ENCODE data around the gene VPS13D.

Gene VPS13D, protein sequence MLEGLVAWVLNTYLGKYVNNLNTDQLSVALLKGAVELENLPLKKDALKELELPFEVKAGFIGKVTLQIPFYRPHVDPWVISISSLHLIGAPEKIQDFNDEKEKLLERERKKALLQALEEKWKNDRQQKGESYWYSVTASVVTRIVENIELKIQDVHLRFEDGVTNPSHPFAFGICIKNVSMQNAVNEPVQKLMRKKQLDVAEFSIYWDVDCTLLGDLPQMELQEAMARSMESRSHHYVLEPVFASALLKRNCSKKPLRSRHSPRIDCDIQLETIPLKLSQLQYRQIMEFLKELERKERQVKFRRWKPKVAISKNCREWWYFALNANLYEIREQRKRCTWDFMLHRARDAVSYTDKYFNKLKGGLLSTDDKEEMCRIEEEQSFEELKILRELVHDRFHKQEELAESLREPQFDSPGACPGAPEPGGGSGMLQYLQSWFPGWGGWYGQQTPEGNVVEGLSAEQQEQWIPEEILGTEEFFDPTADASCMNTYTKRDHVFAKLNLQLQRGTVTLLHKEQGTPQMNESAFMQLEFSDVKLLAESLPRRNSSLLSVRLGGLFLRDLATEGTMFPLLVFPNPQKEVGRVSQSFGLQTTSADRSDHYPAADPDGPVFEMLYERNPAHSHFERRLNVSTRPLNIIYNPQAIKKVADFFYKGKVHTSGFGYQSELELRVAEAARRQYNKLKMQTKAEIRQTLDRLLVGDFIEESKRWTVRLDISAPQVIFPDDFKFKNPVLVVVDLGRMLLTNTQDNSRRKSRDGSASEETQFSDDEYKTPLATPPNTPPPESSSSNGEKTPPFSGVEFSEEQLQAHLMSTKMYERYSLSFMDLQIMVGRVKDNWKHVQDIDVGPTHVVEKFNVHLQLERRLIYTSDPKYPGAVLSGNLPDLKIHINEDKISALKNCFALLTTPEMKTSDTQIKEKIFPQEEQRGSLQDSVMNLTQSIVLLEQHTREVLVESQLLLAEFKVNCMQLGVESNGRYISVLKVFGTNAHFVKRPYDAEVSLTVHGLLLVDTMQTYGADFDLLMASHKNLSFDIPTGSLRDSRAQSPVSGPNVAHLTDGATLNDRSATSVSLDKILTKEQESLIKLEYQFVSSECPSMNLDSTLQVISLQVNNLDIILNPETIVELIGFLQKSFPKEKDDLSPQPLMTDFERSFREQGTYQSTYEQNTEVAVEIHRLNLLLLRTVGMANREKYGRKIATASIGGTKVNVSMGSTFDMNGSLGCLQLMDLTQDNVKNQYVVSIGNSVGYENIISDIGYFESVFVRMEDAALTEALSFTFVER (N-terminal part only)

DNA sequence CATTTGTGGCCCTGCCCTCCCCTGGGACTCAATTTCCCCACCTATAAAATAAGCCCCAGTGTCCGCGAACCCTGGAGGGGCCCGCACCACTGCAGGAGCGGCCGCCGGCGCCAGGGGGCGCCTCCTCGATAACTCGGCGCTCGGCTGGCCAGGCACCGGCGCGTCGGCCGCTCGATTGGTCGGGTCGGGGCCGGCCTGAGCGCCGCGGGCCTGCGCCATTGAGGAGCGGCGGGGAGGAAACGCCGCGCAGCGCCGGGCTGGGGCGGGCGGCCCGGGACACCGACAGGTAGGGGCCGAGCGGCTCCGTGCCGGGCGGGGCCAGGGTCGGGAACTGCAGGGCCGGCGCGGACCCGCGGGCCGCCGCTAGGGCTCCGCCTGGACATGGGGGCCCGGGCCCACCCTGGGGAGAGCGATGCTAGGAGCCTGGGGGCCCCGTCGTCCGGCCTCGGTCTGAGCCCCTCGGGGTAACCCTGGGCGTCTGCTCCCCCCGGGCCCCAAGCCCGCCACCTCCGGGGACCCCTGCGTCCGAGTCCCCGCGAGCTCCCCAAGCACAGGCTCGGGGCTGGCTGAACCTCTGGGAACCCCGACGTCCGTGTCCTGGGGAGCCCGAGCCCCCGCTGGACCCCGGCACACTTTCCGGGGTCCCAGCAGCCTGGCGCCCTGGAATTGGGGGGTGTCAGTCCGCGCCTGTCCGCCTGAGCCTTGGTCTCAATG, at the start of gene VPS13D:
Gene VPS13D (plus strand): TSS at position 196 of the 714 bp plus-strand sequence. CDS start 4,237 bp downstream, outside the sequence.
- DNase-seq (ENCODE audit: low spot score): peak; percentile 92

DNA sequence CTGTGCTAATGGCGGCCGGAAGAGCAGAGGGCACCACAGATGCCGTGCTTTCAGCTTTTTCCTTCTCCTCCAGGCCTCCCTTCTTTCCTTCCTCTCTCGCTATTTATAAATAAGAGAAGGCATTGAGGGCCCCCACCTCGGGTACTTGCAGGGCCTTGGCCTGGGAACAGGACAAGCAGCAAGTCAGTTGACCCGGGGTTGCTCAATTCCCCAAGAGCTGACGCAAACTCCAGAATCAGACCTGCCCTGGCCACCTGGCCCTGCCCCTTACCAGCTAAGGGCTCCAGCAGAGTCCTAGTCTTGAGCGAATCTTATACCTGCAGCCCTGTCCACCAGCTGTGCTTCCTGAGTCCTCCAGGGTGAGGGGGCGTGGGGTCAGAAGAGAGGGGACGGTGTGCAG, 49.5 kb upstream of the VPS13D start:
- DNase-seq (ENCODE audit: low spot score): no peak

DNA sequence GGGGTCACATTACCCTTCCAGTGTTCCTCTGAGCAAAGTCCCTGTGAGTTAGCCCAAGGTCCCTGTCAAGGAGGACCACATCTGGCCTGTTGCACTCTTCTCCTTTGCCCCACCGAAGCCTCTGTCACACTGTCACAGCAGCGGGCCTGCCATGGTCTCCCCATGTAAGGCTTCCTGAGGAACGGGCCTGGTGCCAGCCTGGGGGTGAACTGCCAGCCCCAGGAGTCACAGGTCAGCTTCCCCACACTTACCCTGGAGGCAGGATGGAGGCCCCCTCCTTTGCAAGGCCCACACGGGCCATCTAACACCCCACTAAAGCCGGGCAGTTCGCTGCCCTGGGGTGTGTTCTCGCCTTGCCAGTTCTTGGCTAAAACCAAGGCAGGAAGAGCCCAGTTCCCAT, 48.9 kb upstream of the VPS13D start:
- DNase-seq (ENCODE audit: low spot score): no peak

DNA sequence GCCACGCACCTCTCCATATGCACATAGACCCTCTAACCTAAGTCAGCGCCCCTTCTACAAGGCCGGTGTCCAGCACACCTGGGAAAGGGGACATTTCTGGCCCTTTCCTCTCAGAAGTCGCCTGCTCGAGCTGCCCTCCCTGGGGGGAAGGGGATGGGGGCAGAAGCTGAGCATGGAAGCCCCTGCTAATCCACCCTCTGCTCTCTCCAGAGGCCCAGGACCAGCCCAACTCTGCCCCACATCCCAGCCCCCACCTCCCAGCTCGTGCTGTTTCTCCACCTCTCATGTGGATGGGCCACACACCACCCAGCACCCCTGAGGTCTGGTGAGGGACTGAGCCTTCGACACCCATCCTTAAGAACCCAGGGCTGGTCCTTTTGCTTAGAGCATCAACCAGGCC, 48.3 kb upstream of the VPS13D start:
- no peak for DNase-seq (ENCODE audit: low spot score)

DNA sequence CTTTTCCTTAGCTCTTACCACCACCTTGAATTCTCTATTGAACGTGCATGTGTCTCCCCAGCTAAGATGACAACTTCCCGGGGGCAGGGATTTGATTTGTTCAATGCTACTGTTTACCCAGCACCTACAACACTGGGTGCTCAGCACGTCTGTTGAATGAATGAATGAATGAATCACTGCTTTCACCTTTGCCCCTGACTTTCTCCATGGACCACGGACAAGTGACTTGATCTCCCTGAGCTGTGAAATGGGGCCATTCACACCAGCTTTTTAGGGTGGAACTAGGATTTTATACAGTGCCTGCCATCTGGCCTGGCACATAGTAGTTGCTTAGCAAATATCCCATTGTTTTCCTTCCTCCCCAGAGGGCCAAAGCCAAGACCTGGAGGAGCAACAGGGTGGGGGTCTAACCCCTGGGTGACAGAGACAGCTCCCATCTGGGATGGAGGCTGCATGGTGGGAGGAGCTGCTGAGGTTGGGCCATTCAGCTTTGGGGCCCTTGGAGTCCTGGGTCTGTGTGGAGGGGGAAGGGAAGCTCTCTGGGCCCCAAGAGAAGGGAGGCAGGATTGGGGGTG, 47.3 kb upstream of the VPS13D start:
- no peak for DNase-seq (ENCODE audit: low spot score)

DNA sequence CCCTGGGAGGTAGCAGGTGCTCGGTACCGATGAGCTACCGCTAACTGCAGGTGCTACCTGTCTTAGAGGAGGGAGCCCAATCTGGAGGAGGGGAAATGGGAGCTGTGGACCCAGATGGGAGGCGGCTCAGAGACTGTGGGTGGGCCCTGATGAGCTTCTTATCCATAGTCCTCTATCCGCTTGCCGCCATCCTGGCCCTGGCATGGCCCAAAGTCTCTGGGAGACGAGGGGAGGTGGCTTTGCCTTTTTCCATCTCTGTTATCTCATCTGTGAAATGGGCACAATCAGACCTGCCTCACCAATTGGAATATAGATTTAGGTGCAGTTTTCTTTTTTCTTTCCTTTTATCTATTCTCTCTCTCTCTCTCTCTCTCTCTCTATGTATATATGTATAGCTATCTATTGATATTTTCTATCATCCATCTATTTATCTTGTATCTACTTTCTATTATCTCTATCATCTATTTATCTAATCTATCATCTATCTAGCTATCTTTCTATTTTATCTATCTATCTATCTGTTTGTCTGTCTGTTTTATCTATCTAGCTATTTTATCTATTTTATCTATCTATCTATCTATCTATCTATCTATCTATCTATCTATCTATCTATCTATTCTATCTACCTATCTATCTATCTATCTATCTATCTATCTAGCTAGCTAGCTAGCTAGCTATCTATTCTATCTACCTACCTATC, 46.6 kb upstream of the VPS13D start:
- DNase-seq (ENCODE audit: low spot score): no peak

DNA sequence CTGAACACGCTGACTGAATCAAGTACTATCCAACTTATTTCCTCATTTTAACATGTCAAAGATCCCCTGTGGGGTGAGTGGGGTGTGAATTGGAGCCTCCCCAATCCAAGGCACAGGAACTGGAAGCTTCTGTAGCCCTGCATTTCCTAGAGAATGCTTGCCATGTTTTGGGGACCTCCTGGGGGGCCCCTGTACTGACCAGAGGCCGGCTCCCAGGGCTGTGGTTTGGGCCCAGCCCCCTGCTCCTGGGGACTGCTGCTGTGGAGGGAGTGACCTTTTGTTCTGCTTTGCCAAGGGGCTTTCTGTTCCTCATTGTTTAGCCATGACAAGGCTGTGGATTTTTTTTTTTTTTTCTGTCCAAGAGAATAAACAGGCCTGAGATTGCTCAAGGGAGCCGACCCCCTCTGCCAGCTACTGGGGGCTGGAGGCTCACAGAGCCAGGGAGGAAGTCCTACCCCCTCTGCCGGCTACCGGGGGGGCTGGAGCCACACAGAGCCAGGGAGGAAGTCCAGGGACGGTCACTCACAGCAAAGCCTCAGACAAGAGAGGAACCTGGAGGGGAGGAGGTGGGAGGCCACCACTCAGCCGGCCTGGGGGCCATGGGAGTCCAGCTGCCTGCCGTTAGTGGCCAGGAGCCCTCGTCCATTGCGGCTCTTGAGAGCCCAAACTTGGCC, 45.7 kb upstream of the VPS13D start:
- DNase-seq (ENCODE audit: low spot score): no peak

DNA sequence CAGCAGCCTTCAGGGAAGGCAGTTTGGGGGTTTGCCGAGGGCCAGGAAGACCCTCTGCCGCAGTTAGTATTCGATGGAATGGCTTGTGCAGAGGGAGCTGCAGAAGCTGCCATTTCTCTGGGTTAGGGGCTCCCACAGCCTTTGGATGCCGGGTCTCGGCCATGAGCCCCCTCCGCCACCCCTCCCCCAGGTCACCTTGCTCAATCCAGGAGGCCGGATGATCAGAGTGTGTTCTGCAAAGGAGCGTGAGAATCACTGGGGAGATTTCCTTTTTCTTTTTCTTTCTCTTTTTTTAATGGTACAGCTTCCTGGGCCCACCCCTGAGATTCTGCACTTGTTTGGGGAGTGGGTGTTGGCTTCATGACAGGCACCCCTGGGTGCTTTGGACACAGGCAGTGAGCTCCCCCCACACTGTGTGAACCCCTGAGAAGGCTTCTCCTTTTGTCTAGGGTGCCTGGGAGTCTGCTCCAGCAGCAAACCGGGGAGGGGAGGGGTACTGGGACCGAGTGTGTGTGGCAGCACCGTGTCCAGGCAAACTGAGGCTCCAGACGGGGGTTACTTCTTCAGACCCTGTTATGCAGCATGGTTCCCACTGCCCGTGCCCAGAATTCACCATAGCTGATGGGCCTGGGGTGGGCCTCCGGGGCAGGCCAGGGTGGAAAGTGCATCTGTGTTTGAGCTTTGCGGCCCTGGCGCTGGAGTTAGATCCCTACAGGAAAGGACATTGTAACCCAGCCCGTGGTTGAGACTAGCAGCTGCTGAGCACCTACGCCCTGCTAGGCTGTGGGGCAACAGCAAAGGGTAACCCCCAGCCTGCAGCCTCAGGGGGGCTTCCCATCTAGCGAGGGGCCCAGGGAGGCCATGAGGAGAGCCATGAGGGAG, 44.6 kb upstream of the VPS13D start:
- DNase-seq (ENCODE audit: low spot score): no peak

DNA sequence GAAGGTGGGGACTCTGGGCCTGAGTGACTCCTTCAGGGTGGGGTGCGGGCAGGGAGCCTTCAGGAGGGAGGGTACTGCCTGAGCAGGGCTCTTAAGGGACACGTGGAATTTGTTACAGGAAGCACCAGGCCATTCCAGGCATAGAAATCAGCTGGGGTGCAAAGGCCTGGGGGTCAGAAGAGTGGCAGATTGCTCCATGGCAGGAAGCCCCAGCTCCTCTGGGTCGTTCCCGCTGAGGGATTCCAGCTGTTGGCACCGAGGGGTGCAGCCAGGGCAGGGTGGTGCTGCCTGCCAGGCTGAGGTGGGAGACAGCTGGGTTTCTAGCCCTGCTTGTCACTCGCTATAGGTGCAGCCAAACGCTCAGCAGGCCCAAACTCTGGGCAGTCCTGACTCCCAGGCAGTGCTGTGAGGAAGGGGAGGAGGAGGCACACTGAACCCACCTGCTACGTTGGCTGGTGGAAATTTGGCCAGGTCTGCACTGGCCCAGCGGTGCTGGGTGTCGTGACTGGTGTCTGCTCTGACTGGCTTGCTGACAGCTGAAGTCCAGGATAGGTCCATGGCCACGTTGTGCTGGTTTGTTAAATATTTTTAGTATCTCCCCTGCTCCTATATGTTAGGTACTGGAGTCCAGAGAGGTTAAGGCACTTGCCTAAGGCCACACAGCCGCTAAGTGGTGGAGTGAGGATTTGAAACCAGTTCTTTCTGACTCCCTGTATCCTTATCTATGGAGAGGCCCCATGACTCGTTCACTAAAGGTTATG, 43.7 kb upstream of the VPS13D start:
- DNase-seq (ENCODE audit: low spot score): no peak

DNA sequence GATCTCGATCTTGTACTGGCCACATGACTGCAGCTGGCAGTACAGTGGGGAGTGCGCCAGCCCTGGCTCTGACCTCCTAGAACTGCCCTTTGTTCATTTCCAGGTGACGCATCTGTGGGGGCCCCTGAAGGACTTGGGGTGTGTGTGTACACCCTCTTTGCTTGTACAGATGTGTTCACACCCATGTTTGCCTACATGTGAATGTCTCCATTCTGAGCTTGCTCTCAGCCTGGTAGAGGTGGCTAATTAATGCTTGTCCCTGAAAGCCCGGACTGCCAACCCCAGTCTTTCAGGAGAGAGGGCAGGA, 43.2 kb upstream of the VPS13D start:
- DNase-seq (ENCODE audit: low spot score): no peak

DNA sequence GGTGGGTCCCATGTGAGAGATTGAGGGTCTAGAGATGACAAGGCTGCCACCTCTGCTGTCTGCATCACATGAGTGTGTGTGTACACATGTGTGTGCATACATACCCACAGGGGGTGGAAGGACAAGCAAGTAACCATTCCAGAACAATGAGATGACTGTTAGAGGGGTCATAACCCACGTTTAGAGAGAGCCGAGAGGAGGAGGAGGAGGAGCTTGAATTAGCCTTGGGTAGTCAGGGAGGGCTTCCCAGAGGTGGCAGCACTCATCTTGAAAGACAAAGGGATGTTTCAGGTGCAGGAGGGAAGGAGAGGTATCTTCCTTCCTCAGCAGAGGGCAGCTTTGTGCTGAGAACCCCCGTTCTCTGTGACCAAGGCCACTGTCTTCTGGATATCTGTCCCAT, 41.7 kb upstream of the VPS13D start:
- no peak for DNase-seq (ENCODE audit: low spot score)

DNA sequence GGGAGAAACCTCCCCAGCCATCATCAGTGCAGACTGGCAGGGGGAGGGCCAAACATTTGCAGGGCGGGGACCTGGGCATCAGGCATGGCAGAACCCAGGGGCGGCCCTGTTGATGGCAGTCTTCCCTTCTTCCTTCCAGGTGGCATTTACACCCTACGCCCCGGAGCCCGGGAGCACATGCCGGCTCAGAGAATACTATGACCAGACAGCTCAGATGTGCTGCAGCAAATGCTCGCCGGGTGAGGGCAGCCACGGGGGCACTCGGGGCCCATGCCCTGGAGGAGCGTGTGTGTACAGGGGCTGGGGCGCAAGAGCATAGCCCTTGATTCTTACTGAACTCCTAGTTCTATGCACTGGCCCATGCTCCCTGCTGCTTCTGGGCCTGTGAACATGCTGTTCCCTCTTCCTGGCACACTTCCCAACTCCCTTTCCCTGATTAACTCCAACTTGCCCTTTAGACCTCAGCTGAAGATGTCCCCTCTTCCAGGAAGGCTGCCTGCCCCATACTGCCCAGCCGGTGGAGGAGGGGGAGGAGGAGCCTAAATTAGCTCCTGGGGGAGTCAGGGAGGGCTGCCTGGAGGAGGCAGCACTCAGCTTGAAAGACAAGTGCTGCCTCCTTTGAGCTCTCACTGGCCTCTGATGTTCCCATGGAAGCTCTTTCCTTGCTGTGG, 41.0 kb upstream of the VPS13D start:
- no peak for DNase-seq (ENCODE audit: low spot score)

DNA sequence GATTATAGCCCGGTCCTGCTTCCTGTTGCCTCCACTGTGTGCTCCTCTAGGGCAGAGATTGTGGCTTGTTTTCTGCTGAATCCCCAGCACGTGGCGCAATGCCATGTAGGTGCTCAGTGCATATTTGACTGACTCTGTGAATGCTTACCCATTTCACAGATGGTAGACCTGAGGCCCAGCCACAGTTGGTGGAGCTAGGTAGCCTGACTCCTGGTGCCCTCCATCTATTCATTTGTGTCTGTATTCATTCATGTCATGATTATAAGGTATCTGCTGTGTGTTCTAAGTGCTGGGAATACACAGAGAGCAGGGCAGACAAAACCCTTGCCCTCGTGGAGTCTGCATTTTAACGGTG, 40.5 kb upstream of the VPS13D start:
- no peak for DNase-seq (ENCODE audit: low spot score)

DNA sequence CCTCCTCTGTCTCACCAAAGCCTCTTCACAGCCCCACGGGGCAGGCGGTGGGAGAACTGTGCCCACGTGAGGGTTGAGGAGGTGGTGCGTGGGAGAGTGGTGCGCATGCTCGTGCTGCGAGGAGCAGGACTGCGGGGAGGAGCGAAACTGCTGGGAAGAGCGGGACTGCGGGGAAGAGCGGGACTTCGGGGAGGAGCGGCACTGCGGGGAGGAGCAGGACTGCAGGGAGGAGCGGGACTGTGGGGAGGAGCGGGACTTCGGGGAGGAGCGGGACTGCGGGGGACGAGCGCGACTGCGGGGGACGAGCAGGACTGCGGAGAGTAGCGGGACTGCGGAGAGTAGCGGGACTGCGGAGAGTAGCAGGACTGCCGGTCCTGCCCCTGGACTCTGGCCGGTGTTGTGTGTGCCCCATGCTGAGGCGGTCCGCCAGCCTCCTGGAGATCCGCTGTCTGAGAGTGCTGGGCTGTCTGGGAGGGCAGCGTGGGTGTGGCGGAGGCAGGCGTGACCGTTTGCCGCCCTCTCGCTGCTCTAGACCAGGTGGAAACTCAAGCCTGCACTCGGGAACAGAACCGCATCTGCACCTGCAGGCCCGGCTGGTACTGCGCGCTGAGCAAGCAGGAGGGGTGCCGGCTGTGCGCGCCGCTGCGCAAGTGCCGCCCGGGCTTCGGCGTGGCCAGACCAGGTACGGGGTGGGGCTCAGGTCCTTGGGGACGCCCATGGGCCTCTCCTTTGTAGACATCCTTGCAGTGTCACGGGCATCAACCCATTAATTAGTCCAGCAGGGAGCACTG, 38.4 kb upstream of the VPS13D start:
- DNase-seq (ENCODE audit: low spot score): no peak

DNA sequence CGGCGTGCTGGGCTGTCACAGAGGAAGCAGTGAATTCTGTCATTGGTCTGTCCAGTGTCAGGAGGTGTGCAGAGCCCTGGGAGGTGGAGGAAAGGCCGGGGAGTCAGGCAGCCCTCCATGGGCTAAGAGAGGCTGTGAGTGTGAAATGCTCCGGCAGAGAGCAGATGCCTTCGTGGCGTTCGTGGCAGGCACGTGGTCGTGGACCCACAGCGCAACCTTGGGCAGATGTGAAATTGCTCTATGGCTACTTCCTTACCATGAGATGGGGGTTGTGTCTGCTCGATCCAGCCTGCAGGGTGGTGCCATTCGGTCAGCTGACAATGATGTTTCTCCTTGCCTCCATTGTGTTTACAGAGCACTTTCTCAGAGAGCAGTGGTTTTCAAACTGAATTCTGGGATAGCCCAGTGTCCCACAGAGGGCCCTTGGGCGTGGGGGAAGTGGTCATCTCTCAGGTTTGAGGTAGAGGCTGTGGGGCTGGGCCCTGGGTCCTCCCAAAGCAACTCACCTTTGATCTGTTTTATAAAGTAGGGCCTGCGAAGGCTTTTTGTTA, 35.1 kb upstream of the VPS13D start:
- no peak for DNase-seq (ENCODE audit: low spot score)

DNA sequence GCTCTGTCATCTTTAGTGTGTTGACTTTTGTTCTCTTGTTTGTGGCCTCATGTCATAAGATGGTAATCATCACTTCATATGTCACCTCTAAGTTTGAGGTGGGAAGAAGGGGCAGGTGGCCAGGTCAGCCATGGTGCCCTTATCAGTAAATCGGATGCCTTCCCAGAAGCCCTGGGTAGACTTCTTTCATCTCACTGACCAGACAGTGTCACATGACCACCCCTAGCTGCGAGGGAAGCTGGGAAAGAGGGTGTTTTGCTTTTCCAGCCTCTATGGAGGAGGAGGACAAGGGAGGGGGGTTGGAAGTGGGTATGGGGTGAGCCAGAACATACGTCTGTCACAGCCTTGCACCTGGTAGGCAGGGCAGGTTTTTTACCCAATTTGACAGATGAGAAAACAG, 34.4 kb upstream of the VPS13D start:
- no peak for DNase-seq (ENCODE audit: low spot score)

All from germinal center (tissue), 1 donor.